Epithelial cell of proximal tubule (primary cell): ENCODE data around the gene MCC. TPM values are rescaled to one million over a fixed set of nuclear protein-coding genes. Genes with fewer than 3 reads are reported as not detected.
"Not testable (repeated sequence)": the region's sequence is repeated elsewhere in the genome, so short reads cannot be mapped to it uniquely, and the experiment has no call there.

ENCODE experiments used
- DNase-seq: peaks from one replicate; pipeline ENCODE4 v3.0.0-alpha.2; 2011; ENCODE audit warnings: low read depth
- H3K4me3 ChIP-seq: 2 replicates; pipeline ENCODE4 v1.5.1; 2011; ENCODE audit warnings: low read depth, mild to moderate bottlenecking, low read length
- total RNA-seq: library from RNA; depleted of rRNA; stranded (reverse); fragments of >200 nt; gene quantifications from 2 replicates; pipeline ENCODE4 v1.2.3, GENCODE V29; 2015
- TF ChIP-seq, protein P1 (sequence below): conservative IDR thresholded peaks from 2 replicates; pipeline ENCODE4 v1.5.1; 2012; ENCODE audit warnings: low read depth, mild to moderate bottlenecking, low read length

The MCC gene
- total RNA-seq, 1 donor from 2014 or later, result 6.3 TPM

DNA sequence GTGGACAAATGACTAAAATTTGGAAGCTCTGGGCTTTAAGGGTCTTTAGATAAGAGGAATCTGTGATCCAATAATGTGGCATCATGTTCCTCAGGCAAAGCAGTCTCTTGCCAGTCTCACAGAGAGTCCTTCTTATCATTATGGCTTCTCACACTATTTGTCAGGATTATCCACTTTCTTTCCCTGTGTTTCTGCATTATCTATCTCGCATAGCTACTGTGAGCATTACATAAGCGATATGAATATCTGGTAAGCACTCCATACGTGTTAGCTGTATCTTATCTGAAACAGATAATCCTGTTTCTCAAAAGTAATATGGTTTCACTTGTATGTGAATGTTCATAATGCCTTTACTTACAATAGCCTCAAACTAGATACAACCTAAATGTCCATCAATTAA lies 9.6 kb downstream of the MCC start:
- TF ChIP-seq, protein P1, sequence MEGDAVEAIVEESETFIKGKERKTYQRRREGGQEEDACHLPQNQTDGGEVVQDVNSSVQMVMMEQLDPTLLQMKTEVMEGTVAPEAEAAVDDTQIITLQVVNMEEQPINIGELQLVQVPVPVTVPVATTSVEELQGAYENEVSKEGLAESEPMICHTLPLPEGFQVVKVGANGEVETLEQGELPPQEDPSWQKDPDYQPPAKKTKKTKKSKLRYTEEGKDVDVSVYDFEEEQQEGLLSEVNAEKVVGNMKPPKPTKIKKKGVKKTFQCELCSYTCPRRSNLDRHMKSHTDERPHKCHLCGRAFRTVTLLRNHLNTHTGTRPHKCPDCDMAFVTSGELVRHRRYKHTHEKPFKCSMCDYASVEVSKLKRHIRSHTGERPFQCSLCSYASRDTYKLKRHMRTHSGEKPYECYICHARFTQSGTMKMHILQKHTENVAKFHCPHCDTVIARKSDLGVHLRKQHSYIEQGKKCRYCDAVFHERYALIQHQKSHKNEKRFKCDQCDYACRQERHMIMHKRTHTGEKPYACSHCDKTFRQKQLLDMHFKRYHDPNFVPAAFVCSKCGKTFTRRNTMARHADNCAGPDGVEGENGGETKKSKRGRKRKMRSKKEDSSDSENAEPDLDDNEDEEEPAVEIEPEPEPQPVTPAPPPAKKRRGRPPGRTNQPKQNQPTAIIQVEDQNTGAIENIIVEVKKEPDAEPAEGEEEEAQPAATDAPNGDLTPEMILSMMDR, result no peak
- DNase-seq, result no peak
- H3K4me3 ChIP-seq, result no peak overlapping the region

DNA sequence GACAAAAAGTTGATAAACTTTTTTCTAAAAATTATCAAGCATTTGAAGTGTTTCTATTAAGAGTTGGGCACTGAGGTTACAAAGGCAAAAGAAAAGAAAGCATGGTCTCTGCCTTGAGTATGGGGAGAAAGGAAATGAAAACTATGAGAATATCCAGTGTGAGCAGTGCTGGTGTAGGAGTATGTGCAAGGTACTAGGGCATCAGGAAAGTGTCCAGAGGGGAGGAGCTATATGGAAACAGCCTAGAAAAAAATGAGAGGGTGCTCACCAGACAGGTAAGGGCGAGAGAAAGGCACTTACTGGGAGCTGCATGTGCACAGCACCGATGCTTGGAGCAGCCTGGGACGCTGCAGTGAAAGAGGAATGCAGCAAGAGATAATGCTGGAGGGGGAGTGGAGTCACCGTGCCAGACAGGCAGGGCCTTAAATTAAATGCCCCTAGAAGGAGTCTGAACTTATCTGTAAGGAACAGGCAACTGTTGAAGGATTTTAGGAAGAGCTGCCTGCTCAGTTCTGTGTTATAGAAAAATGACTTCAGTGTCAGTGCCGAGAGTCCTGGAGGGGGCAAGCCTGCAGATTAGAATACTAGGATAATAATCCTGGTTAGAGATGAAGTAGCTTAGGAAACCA lies 14.0 kb downstream of the MCC start:
- H3K4me3 ChIP-seq, result no peak overlapping the region
- TF ChIP-seq, protein P1, result no peak
- no peak for DNase-seq

DNA sequence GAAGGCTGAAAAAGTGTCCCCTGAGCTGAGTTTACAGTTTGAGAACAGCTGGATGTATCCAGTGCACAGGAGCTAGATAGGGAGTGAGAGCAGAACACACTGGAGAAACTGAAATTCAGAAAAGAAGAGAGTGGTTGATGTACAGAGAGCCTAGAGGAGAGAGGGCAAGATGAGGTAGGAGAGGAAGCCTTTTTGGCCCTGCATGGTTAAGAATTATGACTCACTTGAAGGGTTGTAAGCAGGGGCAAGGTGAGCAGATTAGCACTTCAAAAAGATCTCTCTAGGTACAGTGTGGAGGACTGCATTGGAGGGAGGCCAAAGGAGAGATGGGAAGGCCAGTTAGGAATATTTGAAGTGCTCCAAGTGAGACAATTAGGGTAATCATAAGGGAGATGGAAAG lies 25.2 kb downstream of the MCC start:
- DNase-seq, result no peak
- TF ChIP-seq, protein P1, result no peak
- H3K4me3 ChIP-seq, result no peak overlapping the region

- DNase-seq, H3K4me3 ChIP-seq: not testable (repeated sequence)
Measured at GRCh38 chr5:113457106-113457505, 31.1 kb downstream of the MCC start.

- no peak overlapping the region for H3K4me3 ChIP-seq
- TF ChIP-seq, protein P1, result no peak
- no peak for DNase-seq
Measured at GRCh38 chr5:113452941-113453340, 35.3 kb downstream of the MCC start.

- DNase-seq, result no peak
- TF ChIP-seq, protein P1, result no peak
- no peak overlapping the region for H3K4me3 ChIP-seq
Measured at GRCh38 chr5:113451797-113452196, 36.5 kb downstream of the MCC start.

GRCh38 chr5:113450929-113451328 lies 37.3 kb downstream of the MCC start:
- DNase-seq, result no peak
- no peak overlapping the region for H3K4me3 ChIP-seq
- TF ChIP-seq, protein P1, result no peak
